PFSK-1 (cell line): ENCODE measurements around the gene PLAAT5.

Experiments used
- FOXP2 ChIP-seq: optimal IDR thresholded peaks from 2 replicates; pipeline ENCODE3; 2011; ENCODE audit warnings: borderline replicate concordance, control low read depth, inconsistent platforms; ENCODE audit not compliant: insufficient read depth; ENCODE audit errors: extremely low read length, extremely low read depth
- POLR2AphosphoS5 ChIP-seq: IDR thresholded peaks from 2 replicates; pipeline ENCODE4 v1.6.1; 2012; ENCODE audit warnings: low read depth, mild to moderate bottlenecking, control low read depth, low read length, moderate library complexity
- REST ChIP-seq, 2 experiments: IDR thresholded peaks; 2 replicates each; pipeline versions ENCODE4 v1.6.1 to v1.8.0; 2011 to 2012; ENCODE audit warnings: low read depth in 2 of 2, low read length in 2 of 2, control low read depth in 1 of 2, inconsistent platforms in 1 of 2, mild to moderate bottlenecking in 1 of 2, moderate library complexity in 1 of 2; ENCODE audit not compliant: insufficient read depth in 1 of 2
- SIN3A ChIP-seq: IDR thresholded peaks from 2 replicates; pipeline ENCODE4 v1.6.1; 2012; ENCODE audit warnings: mild to moderate bottlenecking, low read length, moderate library complexity, borderline replicate concordance; ENCODE audit not compliant: insufficient read depth
- TAF1 ChIP-seq: IDR thresholded peaks from 2 replicates; pipeline ENCODE4 v1.6.1; 2012; ENCODE audit warnings: low read length, control low read depth, borderline replicate concordance; ENCODE audit not compliant: insufficient read depth

Gene PLAAT5

GRCh38 chr11:63520606-63521170, 29.7 kb upstream of the PLAAT5 start:
- no peak for TF ChIP-seq SIN3A
- no peak for TF ChIP-seq POLR2AphosphoS5
- no peak for TF ChIP-seq REST (IDR thresholded peaks at IDR 0.05; ENCODE audit: insufficient read depth in 1 of 2, low read depth in 2 of 2, low read length in 2 of 2)
- no peak for TF ChIP-seq TAF1
- no peak for TF ChIP-seq FOXP2

- TF ChIP-seq POLR2AphosphoS5 (no peak), TAF1 (no peak), FOXP2 (no peak), REST (IDR thresholded peaks at IDR 0.05; ENCODE audit: insufficient read depth in 1 of 2, low read depth in 2 of 2, low read length in 2 of 2) (no peak), SIN3A (no peak)
These were observed 27.6 kb upstream of the PLAAT5 start for GRCh38 chr11:63518548-63518947.

GRCh38 chr11:63517156-63517555, 26.2 kb upstream of the PLAAT5 start:
- no peak for TF ChIP-seq SIN3A
- TF ChIP-seq REST (IDR thresholded peaks at IDR 0.05; ENCODE audit: insufficient read depth in 1 of 2, low read depth in 2 of 2, low read length in 2 of 2): no peak
- TF ChIP-seq TAF1: no peak
- TF ChIP-seq POLR2AphosphoS5: no peak
- TF ChIP-seq FOXP2: no peak

- TF ChIP-seq SIN3A (no peak), REST (IDR thresholded peaks at IDR 0.05; ENCODE audit: insufficient read depth in 1 of 2, low read depth in 2 of 2, low read length in 2 of 2) (no peak), POLR2AphosphoS5 (no peak), FOXP2 (no peak), TAF1 (no peak)
These were observed 25.1 kb upstream of the PLAAT5 start for GRCh38 chr11:63516109-63516508.

GRCh38 chr11:63512816-63513215, 21.8 kb upstream of the PLAAT5 start:
- TF ChIP-seq TAF1 (no peak), POLR2AphosphoS5 (no peak), FOXP2 (no peak), SIN3A (no peak), REST (IDR thresholded peaks at IDR 0.05; ENCODE audit: insufficient read depth in 1 of 2, low read depth in 2 of 2, low read length in 2 of 2) (no peak)
